ENCODE data around the gene EXOC3.

Gene EXOC3

GRCh38 chr5:440401-441201 lies 2.4 kb upstream of the EXOC3 start:
- no peak for DNase-seq

- DNase-seq, result no peak
Observed at GRCh38 chr5:441996-442334, 1.0 kb upstream of the EXOC3 start.

- peak; percentile 37 for DNase-seq
Observed at GRCh38 chr5:443239-444151, 519 bp downstream of the EXOC3 start.

- no peak for DNase-seq
Observed at GRCh38 chr5:444226-444625, 1.2 kb downstream of the EXOC3 start.

GRCh38 chr5:445591-445990 lies 2.6 kb downstream of the EXOC3 start:
- no peak for DNase-seq

GRCh38 chr5:446066-446882 lies 3.3 kb downstream of the EXOC3 start:
- no peak for DNase-seq

- peak; percentile 57 for DNase-seq
Observed at GRCh38 chr5:446883-447263, 3.9 kb downstream of the EXOC3 start.

GRCh38 chr5:447501-447900 lies 4.5 kb downstream of the EXOC3 start:
- no peak for DNase-seq

- no peak for DNase-seq
Observed at GRCh38 chr5:448061-448765, 5.2 kb downstream of the EXOC3 start.

- DNase-seq, result no peak
Observed at GRCh38 chr5:448766-449090, 5.8 kb downstream of the EXOC3 start.

- DNase-seq, result no peak
Observed at GRCh38 chr5:449151-449550, 6.2 kb downstream of the EXOC3 start.

GRCh38 chr5:451587-452458 lies 8.8 kb downstream of the EXOC3 start:
- no peak for DNase-seq

GRCh38 chr5:452978-453710 lies 10.2 kb downstream of the EXOC3 start:
- DNase-seq, result no peak

GRCh38 chr5:453725-454481 lies 10.9 kb downstream of the EXOC3 start:
- DNase-seq, result no peak

- no peak for DNase-seq
Observed at GRCh38 chr5:454936-455335, 12.0 kb downstream of the EXOC3 start.

GRCh38 chr5:455806-456205 lies 12.8 kb downstream of the EXOC3 start:
- no peak for DNase-seq

- DNase-seq, result no peak
Observed at GRCh38 chr5:456351-457194, 13.6 kb downstream of the EXOC3 start.

GRCh38 chr5:457195-457961 lies 14.4 kb downstream of the EXOC3 start:
- no peak for DNase-seq
